K562 (cell line): ENCODE results near the gene ZMYND19. TPM values are rescaled to one million over a fixed set of nuclear protein-coding genes. Genes with fewer than 3 reads are reported as not detected.

ENCODE experiments used
- ATF3 ChIP-seq, 2 experiments: fragments of 450-650 bp in 1 of 2; sonication (generic) in 1 of 2; formaldehyde crosslinking in 1 of 2; IDR thresholded peaks in 1 of 2; conservative IDR thresholded peaks in 1 of 2; 2 replicates each; pipeline versions ENCODE4 v1.6.1 to v1.8.1; 2016 to 2023; ENCODE audit warnings: mild to moderate bottlenecking in 2 of 2, moderate library complexity in 2 of 2, inconsistent platforms in 1 of 2, missing genetic modification reagents in 1 of 2
- ATF7 ChIP-seq: fragments of 450-650 bp; IDR thresholded peaks from 2 replicates; pipeline ENCODE4 v1.7.1; 2014; ENCODE audit warnings: mild to moderate bottlenecking, moderate library complexity
- CEBPB ChIP-seq: fragments of 450-650 bp; IDR thresholded peaks from 2 replicates; pipeline ENCODE4 v1.6.1; 2016; ENCODE audit warnings: missing genetic modification characterization, missing compliant biosample characterization
- DPF2 ChIP-seq: fragments of 450-650 bp; IDR thresholded peaks from 2 replicates; pipeline ENCODE4 v1.6.1; 2016
- ELF1 ChIP-seq: fragments of 200-800 bp; sonication (Bioruptor generic); IDR thresholded peaks from 2 replicates; pipeline ENCODE4 v1.6.1; 2016; ENCODE audit warnings: missing genetic modification characterization, missing compliant biosample characterization
- KAT8 ChIP-seq: fragments of 450-650 bp; IDR thresholded peaks from 2 replicates; pipeline ENCODE4 v1.6.1; 2016; ENCODE audit warnings: low read depth, mild to moderate bottlenecking
- KDM2B ChIP-seq: fragments of 250-450 bp; sonication (Bioruptor Pico); IDR thresholded peaks from 2 replicates; pipeline ENCODE4 v1.8.0; 2021; ENCODE audit warnings: mild to moderate bottlenecking, moderate library complexity
- LARP7 ChIP-seq: fragments of 450-650 bp; IDR thresholded peaks from 2 replicates; pipeline ENCODE4 v1.6.1; 2016
- MAZ ChIP-seq, 2 experiments: fragments of 450-650 bp in 1 of 2; sonication (generic) in 1 of 2; formaldehyde crosslinking; IDR thresholded peaks in 1 of 2; conservative IDR thresholded peaks in 1 of 2; 2 replicates each; pipeline versions ENCODE4 v1.4.0 to v1.5.0; 2020; ENCODE audit warnings: mild to moderate bottlenecking in 1 of 2, missing genetic modification reagents in 1 of 2
- OTX1 ChIP-seq: fragments of 450-650 bp; formaldehyde crosslinking; IDR thresholded peaks from 2 replicates; pipeline ENCODE4 v1.4.0; 2022; ENCODE audit warnings: mild to moderate bottlenecking
- PHTF2 ChIP-seq: fragments of 250-450 bp; sonication (Bioruptor Pico); IDR thresholded peaks from 2 replicates; pipeline ENCODE4 v1.5.0; 2021; ENCODE audit warnings: mild to moderate bottlenecking
- POLR2AphosphoS2 ChIP-seq: IDR thresholded peaks from 2 replicates; pipeline ENCODE4 v1.6.1; 2012; ENCODE audit warnings: low read length, improper control_type of control experiment
- TEAD1 ChIP-seq, 2 experiments: fragments of 450-650 bp in 1 of 2; sonication (generic) in 1 of 2; formaldehyde crosslinking; IDR thresholded peaks; 2 replicates each; pipeline versions ENCODE4 v1.4.0 to v1.8.0; 2020 to 2022; ENCODE audit warnings: mild to moderate bottlenecking in 2 of 2, missing genetic modification reagents in 1 of 2
- XRCC3 ChIP-seq: fragments of 450-650 bp; IDR thresholded peaks from 2 replicates; pipeline ENCODE4 v1.6.1; 2017; ENCODE audit warnings: mild to moderate bottlenecking, moderate library complexity
- ZKSCAN8 ChIP-seq: fragments of 200-800 bp; sonication (Bioruptor generic); IDR thresholded peaks from 2 replicates; pipeline ENCODE4 v1.6.1; 2016; ENCODE audit warnings: missing genetic modification characterization, missing compliant biosample characterization
- ZNF133 ChIP-seq: fragments of 250-450 bp; sonication (Bioruptor Pico); IDR thresholded peaks from 2 replicates; pipeline ENCODE4 v1.4.0; 2020; ENCODE audit warnings: mild to moderate bottlenecking
- ZNF384 ChIP-seq: IDR thresholded peaks from 2 replicates; pipeline ENCODE4 v1.6.1; 2012; ENCODE audit warnings: low read depth, low read length, improper control_type of control experiment
- ZNF444 ChIP-seq: fragments of 250-450 bp; sonication (Bioruptor Pico); IDR thresholded peaks from 2 replicates; pipeline ENCODE4 v1.4.0; 2020; ENCODE audit warnings: mild to moderate bottlenecking, moderate library complexity
- ZNF707 ChIP-seq: fragments of 250-450 bp; sonication (Bioruptor Pico); conservative IDR thresholded peaks from 2 replicates; pipeline ENCODE4 v1.8.0; 2022; ENCODE audit warnings: inconsistent platforms, mild to moderate bottlenecking, moderate library complexity
- ZNF75A ChIP-seq: fragments of 450-650 bp; formaldehyde crosslinking; IDR thresholded peaks from 2 replicates; pipeline ENCODE4 v1.4.0; 2020; ENCODE audit warnings: mild to moderate bottlenecking
- ZNF764 ChIP-seq: fragments of 250-450 bp; sonication (Bioruptor Pico); IDR thresholded peaks from 2 replicates; pipeline ENCODE4 v1.4.0; 2020; ENCODE audit warnings: low read depth, mild to moderate bottlenecking, moderate library complexity
- polyA plus RNA-seq, 8 experiments: library from polyadenylated mRNA; depleted of rRNA in 4 of 8; stranded (reverse) in 5 of 8; unstranded in 3 of 8; fragments of >200 nt; fragmentation: Nextera tagmentation in 2 of 8; fragmentation: Illumina TruSeq in 1 of 8; extraction: Ambion mirVana in 2 of 8; extraction: Trizol in 1 of 8; gene quantifications; 2 replicates each; pipeline versions ENCODE4 v1.2.1 to v1.2.3, GENCODE V29; 2011 to 2014; ENCODE audit warnings: inconsistent platforms in 1 of 8, missing spikeins in 1 of 8
- total RNA-seq, 7 experiments: library from RNA; depleted of rRNA in 6 of 7; stranded (reverse); fragments of >200 nt in 6 of 7; fragmentation: Illumina TruSeq in 2 of 7; extraction: Trizol in 2 of 7; gene quantifications; 2 replicates each; pipeline versions ENCODE4 v1.2.1 to v1.2.3, GENCODE V29; 2011 to 2021; ENCODE audit warnings: low replicate concordance in 1 of 7
- TF ChIP-seq, protein P1 (sequence below): fragments of 200-400 bp; formaldehyde crosslinking; IDR thresholded peaks from 2 replicates; pipeline ENCODE4 v1.6.1; 2017; ENCODE audit warnings: mild to moderate bottlenecking, low read depth, low read length, moderate library complexity
- TF ChIP-seq, protein P2 (sequence below): sonication (generic); formaldehyde crosslinking; IDR thresholded peaks from 2 replicates; pipeline ENCODE4 v1.5.0; 2020; ENCODE audit warnings: missing genetic modification reagents

Gene ZMYND19
- total and polyA plus RNA-seq, 9 of the 15 experiments (the other 6 are each of a cell fraction or from before 2014, with no cell fraction given), result 1.0 to 86.7 (median 44.0) TPM

- TF ChIP-seq KDM2B (no peak), POLR2AphosphoS2 (no peak), TEAD1 (CRISPR knock-in tag; IDR thresholded peaks at IDR 0.05) (no peak), ZNF764 (no peak), DPF2 (0 out of 2 replicates have a peak, but pooled peaks have one; percentile 17), ZKSCAN8 (CRISPR knock-in tag) (no peak), ATF3 (IDR thresholded peaks at IDR 0.05) (peak; percentile 43), ATF3 (CRISPR knock-in tag; conservative IDR thresholded peaks at IDR 0.05) (no peak), PHTF2 (CRISPR knock-in tag) (no peak), LARP7 (no peak), CEBPB (tag) (peak; percentile 41; the same call in 1 of the 2 replicates), MAZ (CRISPR knock-in tag; conservative IDR thresholded peaks at IDR 0.05 in 1 of 2, IDR thresholded peaks at IDR 0.05 in 1 of 2) (no peak), ZNF384 (peak; percentile 9; the same call in 1 of the 2 replicates), ELF1 (tag) (no peak), ATF7 (peak; percentile 47), ZNF75A (no peak), KAT8 (no peak), ZNF133 (CRISPR knock-in tag) (no peak), ZNF444 (CRISPR knock-in tag) (no peak), OTX1 (no peak), XRCC3 (no peak), ZNF707 (CRISPR knock-in tag) (no peak)
- TF ChIP-seq, protein P1, sequence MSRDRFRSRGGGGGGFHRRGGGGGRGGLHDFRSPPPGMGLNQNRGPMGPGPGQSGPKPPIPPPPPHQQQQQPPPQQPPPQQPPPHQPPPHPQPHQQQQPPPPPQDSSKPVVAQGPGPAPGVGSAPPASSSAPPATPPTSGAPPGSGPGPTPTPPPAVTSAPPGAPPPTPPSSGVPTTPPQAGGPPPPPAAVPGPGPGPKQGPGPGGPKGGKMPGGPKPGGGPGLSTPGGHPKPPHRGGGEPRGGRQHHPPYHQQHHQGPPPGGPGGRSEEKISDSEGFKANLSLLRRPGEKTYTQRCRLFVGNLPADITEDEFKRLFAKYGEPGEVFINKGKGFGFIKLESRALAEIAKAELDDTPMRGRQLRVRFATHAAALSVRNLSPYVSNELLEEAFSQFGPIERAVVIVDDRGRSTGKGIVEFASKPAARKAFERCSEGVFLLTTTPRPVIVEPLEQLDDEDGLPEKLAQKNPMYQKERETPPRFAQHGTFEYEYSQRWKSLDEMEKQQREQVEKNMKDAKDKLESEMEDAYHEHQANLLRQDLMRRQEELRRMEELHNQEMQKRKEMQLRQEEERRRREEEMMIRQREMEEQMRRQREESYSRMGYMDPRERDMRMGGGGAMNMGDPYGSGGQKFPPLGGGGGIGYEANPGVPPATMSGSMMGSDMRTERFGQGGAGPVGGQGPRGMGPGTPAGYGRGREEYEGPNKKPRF, result no peak
- TF ChIP-seq, protein P2, sequence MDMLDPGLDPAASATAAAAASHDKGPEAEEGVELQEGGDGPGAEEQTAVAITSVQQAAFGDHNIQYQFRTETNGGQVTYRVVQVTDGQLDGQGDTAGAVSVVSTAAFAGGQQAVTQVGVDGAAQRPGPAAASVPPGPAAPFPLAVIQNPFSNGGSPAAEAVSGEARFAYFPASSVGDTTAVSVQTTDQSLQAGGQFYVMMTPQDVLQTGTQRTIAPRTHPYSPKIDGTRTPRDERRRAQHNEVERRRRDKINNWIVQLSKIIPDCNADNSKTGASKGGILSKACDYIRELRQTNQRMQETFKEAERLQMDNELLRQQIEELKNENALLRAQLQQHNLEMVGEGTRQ, result no peak
Measured at GRCh38 chr9:137626464-137626863, 36.2 kb upstream of the ZMYND19 start (continued).
